GM21515 (cell line): Measurements from ENCODE around the gene CROCC.
"Not testable (repeated sequence)": the region's sequence is repeated elsewhere in the genome, so short reads cannot be mapped to it uniquely, and the experiment has no call there.

Source experiments
- ATAC-seq: cut with Tn5 transposase; IDR thresholded peaks from one replicate; pipeline ENCODE4 v1.9.1; 2021; ENCODE audit not compliant: unreplicated experiment

CROCC gene

GRCh38 chr1:16931206-16931934 lies 9.6 kb downstream of the CROCC start:
- not testable (repeated sequence) for ATAC-seq

GRCh38 chr1:16933945-16934344 lies 12.2 kb downstream of the CROCC start:
- ATAC-seq: not testable (repeated sequence)

GRCh38 chr1:16936580-16936979 lies 14.8 kb downstream of the CROCC start:
- not testable (repeated sequence) for ATAC-seq

- ATAC-seq: no peak
These were observed 16.9 kb downstream of the CROCC start for GRCh38 chr1:16938351-16939321.

GRCh38 chr1:16939386-16940180 lies 17.9 kb downstream of the CROCC start:
- ATAC-seq: not testable (repeated sequence)

GRCh38 chr1:16944038-16944437 lies 22.3 kb downstream of the CROCC start:
- ATAC-seq: no peak

- not testable (repeated sequence) for ATAC-seq
These were observed 23.8 kb downstream of the CROCC start for GRCh38 chr1:16945512-16945911.

- ATAC-seq: not testable (repeated sequence)
These were observed 24.5 kb downstream of the CROCC start for GRCh38 chr1:16946185-16946584.

- no peak for ATAC-seq
These were observed 24.9 kb downstream of the CROCC start for GRCh38 chr1:16946646-16947045.

GRCh38 chr1:16948282-16948891 lies 26.7 kb downstream of the CROCC start:
- not testable (repeated sequence) for ATAC-seq

- ATAC-seq: not testable (repeated sequence)
These were observed 27.3 kb downstream of the CROCC start for GRCh38 chr1:16949026-16949425.

- not testable (repeated sequence) for ATAC-seq
These were observed 30.6 kb downstream of the CROCC start for GRCh38 chr1:16952376-16952775.

GRCh38 chr1:16954579-16954978 lies 32.8 kb downstream of the CROCC start:
- no peak for ATAC-seq

GRCh38 chr1:16955186-16955585 lies 33.5 kb downstream of the CROCC start:
- no peak for ATAC-seq

GRCh38 chr1:16956775-16957174 lies 35.0 kb downstream of the CROCC start:
- no peak for ATAC-seq

GRCh38 chr1:16957731-16958130 lies 36.0 kb downstream of the CROCC start:
- ATAC-seq: no peak

GRCh38 chr1:16958475-16958874 lies 36.7 kb downstream of the CROCC start:
- no peak for ATAC-seq

GRCh38 chr1:16960560-16961296 lies 39.0 kb downstream of the CROCC start:
- no peak for ATAC-seq

GRCh38 chr1:16961297-16962133 lies 39.8 kb downstream of the CROCC start:
- ATAC-seq: no peak
